SK-N-SH (cell line): ENCODE measurements around the gene LPCAT1.

ENCODE experiments used
- CTCF ChIP-seq: fragments of 200-600 bp; sonication (generic); IDR thresholded peaks from 2 replicates; pipeline ENCODE4 v1.6.1; 2017; ENCODE audit warnings: antibody characterized with exemption, mild to moderate bottlenecking, moderate library complexity
- FOSL2 ChIP-seq: IDR thresholded peaks from 2 replicates; pipeline ENCODE4 v1.4.0; 2012; ENCODE audit warnings: low read depth, mild to moderate bottlenecking, moderate library complexity, borderline replicate concordance
- FOXM1 ChIP-seq: IDR thresholded peaks from 2 replicates; pipeline ENCODE4 v1.4.0; 2012; ENCODE audit warnings: low read depth, mild to moderate bottlenecking
- IRF3 ChIP-seq: fragments of 150-350 bp; IDR thresholded peaks from 2 replicates; pipeline ENCODE4 v1.6.1; 2016; ENCODE audit warnings: mild to moderate bottlenecking, low read depth, low read length
- MAX ChIP-seq: IDR thresholded peaks from 2 replicates; pipeline ENCODE4 v1.4.0; 2012; ENCODE audit warnings: low read depth
- NFIC ChIP-seq: IDR thresholded peaks from 2 replicates; pipeline ENCODE4 v1.4.0; 2012; ENCODE audit warnings: borderline replicate concordance
- NRF1 ChIP-seq: IDR thresholded peaks from 2 replicates; pipeline ENCODE4 v1.6.1; 2012; ENCODE audit warnings: low read depth, mild to moderate bottlenecking, low read length
- RAD21 ChIP-seq: IDR thresholded peaks from 2 replicates; pipeline ENCODE4 v1.6.1; 2012; ENCODE audit warnings: mild to moderate bottlenecking, low read length
- REST ChIP-seq: IDR thresholded peaks from 2 replicates; pipeline ENCODE4 v1.6.1; 2012; ENCODE audit warnings: mild to moderate bottlenecking, low read depth, low read length, moderate library complexity
- RFX5 ChIP-seq: IDR thresholded peaks from 2 replicates; pipeline ENCODE4 v1.6.1; 2012; ENCODE audit warnings: mild to moderate bottlenecking, improper control_type of control experiment, low read length
- SMC3 ChIP-seq: IDR thresholded peaks from 2 replicates; pipeline ENCODE4 v1.6.1; 2012; ENCODE audit warnings: low read depth, low read length, improper control_type of control experiment
- TAF1 ChIP-seq: IDR thresholded peaks from 2 replicates; pipeline ENCODE4 v1.6.1; 2012; ENCODE audit warnings: low read depth, mild to moderate bottlenecking, low read length, moderate library complexity, borderline replicate concordance
- USF1 ChIP-seq: IDR thresholded peaks from 2 replicates; pipeline ENCODE4 v1.4.0; 2012; ENCODE audit warnings: low read depth, borderline replicate concordance
- ZBTB33 ChIP-seq: IDR thresholded peaks from 2 replicates; pipeline ENCODE4 v1.4.0; 2012; ENCODE audit warnings: low read depth, borderline replicate concordance

- TF ChIP-seq NFIC (no peak), SMC3 (no peak), FOXM1 (no peak), CTCF (no peak), FOSL2 (no peak), IRF3 (no peak), TAF1 (no peak), USF1 (no peak), REST (no peak), ZBTB33 (no peak), NRF1 (no peak), RAD21 (no peak), RFX5 (no peak), MAX (no peak)
Measured at GRCh38 chr5:1552521-1553255, 28.9 kb upstream of the LPCAT1 start.
